Measurements from ENCODE around the gene MACIR. TPM values are rescaled to one million over a fixed set of nuclear protein-coding genes. Genes with fewer than 3 reads are reported as not detected.

Gene MACIR
- total RNA-seq, 6 experiments from 2014 or later = 0.37 to 1.9 (median 0.75) TPM

DNA sequence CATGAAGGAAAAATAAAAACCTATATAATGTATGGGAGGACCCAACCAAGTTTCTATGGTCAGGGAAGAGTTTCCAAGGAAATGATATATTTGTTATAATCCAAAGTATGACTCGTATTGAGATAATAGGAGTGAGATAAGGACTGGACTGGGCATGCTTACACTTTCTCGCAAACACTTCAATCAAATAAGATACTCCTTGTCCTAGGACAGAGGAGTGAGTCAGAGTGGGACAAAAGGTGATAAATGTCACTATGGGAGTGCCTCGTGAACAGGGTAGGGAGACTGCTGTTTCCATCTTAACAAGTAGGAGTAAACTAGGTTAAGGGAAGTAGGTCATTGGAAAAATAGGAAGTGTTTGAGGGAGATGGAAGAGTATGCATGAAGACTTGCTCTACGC, 47.2 kb downstream of the MACIR start:
- TF ChIP-seq, protein P1, sequence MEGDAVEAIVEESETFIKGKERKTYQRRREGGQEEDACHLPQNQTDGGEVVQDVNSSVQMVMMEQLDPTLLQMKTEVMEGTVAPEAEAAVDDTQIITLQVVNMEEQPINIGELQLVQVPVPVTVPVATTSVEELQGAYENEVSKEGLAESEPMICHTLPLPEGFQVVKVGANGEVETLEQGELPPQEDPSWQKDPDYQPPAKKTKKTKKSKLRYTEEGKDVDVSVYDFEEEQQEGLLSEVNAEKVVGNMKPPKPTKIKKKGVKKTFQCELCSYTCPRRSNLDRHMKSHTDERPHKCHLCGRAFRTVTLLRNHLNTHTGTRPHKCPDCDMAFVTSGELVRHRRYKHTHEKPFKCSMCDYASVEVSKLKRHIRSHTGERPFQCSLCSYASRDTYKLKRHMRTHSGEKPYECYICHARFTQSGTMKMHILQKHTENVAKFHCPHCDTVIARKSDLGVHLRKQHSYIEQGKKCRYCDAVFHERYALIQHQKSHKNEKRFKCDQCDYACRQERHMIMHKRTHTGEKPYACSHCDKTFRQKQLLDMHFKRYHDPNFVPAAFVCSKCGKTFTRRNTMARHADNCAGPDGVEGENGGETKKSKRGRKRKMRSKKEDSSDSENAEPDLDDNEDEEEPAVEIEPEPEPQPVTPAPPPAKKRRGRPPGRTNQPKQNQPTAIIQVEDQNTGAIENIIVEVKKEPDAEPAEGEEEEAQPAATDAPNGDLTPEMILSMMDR (IDR thresholded peaks at IDR 0.05) = no peak
- no peak for TF ChIP-seq POLR2A (IDR thresholded peaks at IDR 0.05)
- H3K9me3 ChIP-seq = no peaks in the 10 kb centered on the region
- WGBS (ENCODE audit: insufficient coverage, low coverage, low lambda C conversion rate, missing lambda C conversion rate) = 62% methylated on average over 3 of the region's 4 CpGs
- no peaks in the 10 kb centered on the region for H3K27me3 ChIP-seq
- H3K36me3 ChIP-seq = no peaks in the 10 kb centered on the region
- DNase-seq = no peak
- no peak for ATAC-seq
- no peaks in the 10 kb centered on the region for H3K4me1 ChIP-seq
- H3K27ac ChIP-seq = no peak overlapping the region
- intact Hi-C loops (cut with DNase I) = no loop called here
- no peak overlapping the region for H3K4me3 ChIP-seq

DNA sequence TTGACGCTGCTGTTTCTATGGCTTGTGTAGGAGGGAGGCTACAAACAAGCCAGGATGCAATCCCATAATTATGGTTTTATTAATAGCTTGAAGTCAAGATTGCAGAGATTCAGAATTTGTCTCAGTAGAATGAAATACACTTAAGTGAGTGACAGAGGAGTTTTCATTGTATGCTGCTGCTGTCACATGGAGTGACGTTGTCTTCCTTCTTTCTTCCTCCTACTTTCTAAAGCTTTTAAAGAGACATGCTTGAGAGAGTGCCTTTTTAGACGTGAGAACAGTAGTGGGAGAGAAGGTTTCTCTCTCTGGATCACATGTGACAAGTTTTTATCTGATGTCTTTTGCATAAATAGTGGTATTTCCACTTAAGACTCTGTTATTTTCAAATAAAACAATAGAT, 48.9 kb downstream of the MACIR start:
- H3K9me3 ChIP-seq = no peaks in the 10 kb centered on the region
- TF ChIP-seq, protein P1 (IDR thresholded peaks at IDR 0.05) = no peak
- TF ChIP-seq POLR2A (IDR thresholded peaks at IDR 0.05) = no peak
- no peak for ATAC-seq
- no peak for DNase-seq
- H3K4me3 ChIP-seq = no peak overlapping the region
- H3K36me3 ChIP-seq = no peaks in the 10 kb centered on the region
- H3K4me1 ChIP-seq = no peaks in the 10 kb centered on the region
- H3K27me3 ChIP-seq = no peaks in the 10 kb centered on the region
- intact Hi-C loops (cut with DNase I) = no loop called here
- 49% methylated on average over 3 of the region's 3 CpGs for WGBS (ENCODE audit: insufficient coverage, low coverage, low lambda C conversion rate, missing lambda C conversion rate)
- H3K27ac ChIP-seq = no peak overlapping the region

DNA sequence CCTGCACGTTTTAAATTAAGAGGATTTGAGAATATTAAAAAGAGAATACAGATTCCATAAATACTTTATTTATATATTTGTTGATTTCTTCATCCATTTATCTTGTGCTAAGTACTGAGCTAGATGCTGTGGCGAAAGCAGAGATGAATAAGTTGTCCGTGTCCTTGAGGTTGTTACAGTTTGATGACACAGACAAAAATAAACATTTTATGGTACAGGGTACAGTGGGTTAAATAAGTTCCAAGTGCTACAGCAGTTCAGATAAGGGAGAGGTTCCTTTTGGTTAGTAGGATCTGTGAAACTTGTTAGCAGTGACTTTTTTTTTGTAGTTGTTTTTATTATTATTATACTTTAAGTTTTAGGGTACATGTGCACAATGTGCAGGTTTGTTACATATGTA, 50.2 kb downstream of the MACIR start:
- Histone ChIP-seq H3K27ac (no peak overlapping the region), H3K27me3 (no peaks in the 10 kb centered on the region), H3K9me3 (no peaks in the 10 kb centered on the region), H3K4me3 (no peak overlapping the region), H3K4me1 (no peaks in the 10 kb centered on the region), H3K36me3 (no peaks in the 10 kb centered on the region)
- no peak for DNase-seq
- intact Hi-C loops (cut with DNase I) = no loop called here
- WGBS (ENCODE audit: insufficient coverage, low coverage, low lambda C conversion rate, missing lambda C conversion rate) = 32% methylated on average over 3 of the region's 3 CpGs
- no peak for TF ChIP-seq POLR2A (IDR thresholded peaks at IDR 0.05)
- TF ChIP-seq, protein P1 (IDR thresholded peaks at IDR 0.05) = no peak
- no peak for ATAC-seq

DNA sequence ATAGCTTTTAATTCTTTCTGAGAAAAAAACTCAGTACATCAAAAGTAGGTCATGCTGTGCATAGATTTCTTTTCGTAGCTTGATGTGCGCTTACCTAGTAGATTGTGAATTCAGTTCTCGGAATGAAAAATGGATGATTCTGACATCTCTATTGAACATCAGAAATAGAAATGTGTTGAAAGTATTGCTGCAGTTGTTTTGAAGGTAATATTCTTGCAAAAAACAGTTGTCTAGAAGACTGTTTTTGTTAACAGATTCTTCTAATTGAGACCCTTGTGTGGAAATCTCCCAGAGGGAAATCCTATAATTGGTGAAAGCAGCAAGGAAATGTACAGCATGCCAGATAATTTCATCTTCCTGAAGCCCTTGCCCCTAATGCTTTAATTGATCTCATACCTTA, 54.5 kb downstream of the MACIR start:
- H3K36me3 ChIP-seq = no peaks in the 10 kb centered on the region
- H3K4me3 ChIP-seq = no peak overlapping the region
- no peaks in the 10 kb centered on the region for H3K4me1 ChIP-seq
- no peaks in the 10 kb centered on the region for H3K27me3 ChIP-seq
- no peak overlapping the region for H3K27ac ChIP-seq
- H3K9me3 ChIP-seq = no peaks in the 10 kb centered on the region
- 76% methylated on average over 3 of the region's 3 CpGs for WGBS (ENCODE audit: insufficient coverage, low coverage, low lambda C conversion rate, missing lambda C conversion rate)
- intact Hi-C loops (cut with DNase I) = no loop called here
- no peak for DNase-seq
- no peak for TF ChIP-seq POLR2A (IDR thresholded peaks at IDR 0.05)
- TF ChIP-seq, protein P1 (IDR thresholded peaks at IDR 0.05) = no peak
- ATAC-seq = no peak

DNA sequence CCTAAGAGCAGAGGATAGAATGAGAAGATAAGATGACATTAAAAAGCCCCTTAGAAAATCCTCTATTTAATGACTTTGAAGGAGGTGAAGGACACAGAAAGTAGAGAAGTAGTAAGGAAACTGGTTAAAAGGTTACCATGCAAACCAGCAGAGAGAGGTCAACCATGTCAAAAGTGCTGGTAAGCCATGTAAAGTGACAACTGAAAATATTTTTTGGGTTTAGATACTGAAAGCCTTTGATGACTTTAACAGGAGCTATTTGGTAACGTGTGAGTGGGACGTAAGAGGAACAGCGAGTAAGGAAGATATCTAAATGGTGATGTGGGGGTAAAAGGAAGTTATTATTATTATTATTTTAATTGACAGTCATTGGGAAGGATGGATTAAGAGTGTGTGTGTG, 56.9 kb downstream of the MACIR start:
- DNase-seq (no peak), ATAC-seq (no peak)
- intact Hi-C loops (cut with DNase I) = no loop called here
- no peaks in the 10 kb centered on the region for H3K9me3 ChIP-seq
- H3K27ac ChIP-seq = no peak overlapping the region
- 76% methylated on average over 3 of the region's 3 CpGs for WGBS (ENCODE audit: insufficient coverage, low coverage, low lambda C conversion rate, missing lambda C conversion rate)
- no peaks in the 10 kb centered on the region for H3K4me1 ChIP-seq
- TF ChIP-seq, protein P1 (IDR thresholded peaks at IDR 0.05) = no peak
- no peak for TF ChIP-seq POLR2A (IDR thresholded peaks at IDR 0.05)
- no peaks in the 10 kb centered on the region for H3K27me3 ChIP-seq
- no peaks in the 10 kb centered on the region for H3K36me3 ChIP-seq
- H3K4me3 ChIP-seq = no peak overlapping the region
